Daoy (cell line): Measurements from ENCODE around the gene NOC4L. TPM values are rescaled to one million over a fixed set of nuclear protein-coding genes. Genes with fewer than 3 reads are reported as not detected.

ENCODE experiments used
- DNase-seq: peaks from one replicate; pipeline ENCODE4 v3.0.0-alpha.2; 2015; ENCODE audit warnings: low read depth
- total RNA-seq: library from RNA; depleted of rRNA; stranded (reverse); fragments of >200 nt; shearing (Covaris generic); gene quantifications from 2 replicates; pipeline ENCODE4 v1.2.3, GENCODE V29; 2014; rRNA removed

NOC4L gene
- total RNA-seq, 1 experiment from 2014 or later, result 14.2 TPM

- DNase-seq, result no peak
Observed at GRCh38 chr12:132197581-132198354, 53.5 kb downstream of the NOC4L start.

DNA sequence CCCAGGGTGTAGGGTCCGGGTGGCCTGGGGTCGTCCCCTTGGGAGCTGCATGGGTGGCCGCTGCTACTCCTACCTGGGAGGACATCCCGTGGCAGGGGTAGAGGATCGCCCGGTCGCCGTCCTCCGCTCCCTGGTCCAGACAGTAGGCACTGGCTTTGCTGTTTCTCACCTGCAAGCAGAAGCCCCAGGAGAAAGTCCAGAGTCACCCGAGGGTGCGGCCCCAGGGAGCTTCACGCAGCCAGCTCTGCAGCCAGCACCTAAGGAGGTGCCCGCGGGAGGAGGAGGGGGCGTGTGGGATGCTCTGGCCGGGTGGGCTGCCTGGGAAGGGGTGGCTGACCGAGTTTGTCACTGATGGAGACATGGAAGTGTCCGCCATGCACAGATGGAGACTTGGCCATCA lies 54.8 kb downstream of the NOC4L start:
- no peak for DNase-seq

- no peak for DNase-seq
Observed at GRCh38 chr12:132199526-132200319, 55.5 kb downstream of the NOC4L start.

GRCh38 chr12:132200800-132201199 lies 56.5 kb downstream of the NOC4L start:
- DNase-seq, result no peak

DNA sequence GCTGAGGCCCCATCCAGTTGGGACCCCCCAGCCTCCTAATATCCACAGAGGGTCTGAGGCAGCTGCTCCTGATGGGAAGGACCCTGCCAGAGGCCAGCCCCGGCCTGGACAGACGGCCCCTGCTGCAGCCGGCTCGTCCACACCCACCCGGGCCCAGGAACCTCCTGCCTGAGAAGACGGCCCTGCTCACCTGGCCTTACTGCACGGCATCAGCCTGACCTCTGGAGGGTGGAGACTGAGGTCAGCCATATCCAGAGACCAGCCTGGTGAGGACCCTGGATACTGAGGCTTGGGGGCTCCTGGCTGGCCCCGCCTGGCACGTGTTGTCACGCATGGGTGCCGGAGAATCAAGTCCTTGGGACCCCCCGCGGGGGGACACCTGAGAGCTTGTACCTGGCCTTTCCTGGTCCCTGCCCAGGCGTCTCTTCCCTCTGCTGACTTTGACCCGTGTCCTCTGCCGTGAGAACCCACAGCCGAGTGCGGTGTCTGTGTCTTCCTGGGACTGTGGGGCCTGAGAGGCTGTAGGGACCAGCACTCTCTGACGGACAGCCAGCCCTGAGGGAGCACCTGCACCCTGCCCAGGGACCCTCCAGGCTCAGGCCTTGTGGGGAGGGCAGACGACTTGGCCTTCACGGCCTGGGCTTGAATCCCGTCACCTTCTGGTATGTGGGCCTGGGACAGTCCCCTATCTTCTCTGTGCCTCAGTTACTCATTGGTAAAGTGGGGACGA lies 57.3 kb downstream of the NOC4L start:
- DNase-seq, result no peak

Other genes with a start within 250 kb of the NOC4L start
- gene ULK1, start 249.8 kb upstream of the NOC4L start, total RNA-seq, result 2.7 and 5.1 TPM in 2 replicates
- gene PUS1, start 215.2 kb upstream of the NOC4L start, total RNA-seq, result 43.8 and 53.5 TPM in 2 replicates
- gene EP400, start 194.5 kb upstream of the NOC4L start, total RNA-seq, result 3.5 and 4.2 TPM in 2 replicates
- gene DDX51, start 138 bp upstream of the NOC4L start, total RNA-seq, result 4.1 and 5.2 TPM in 2 replicates
- 0.29 TPM in 1 of 2 replicates, not detected in the other for gene GALNT9, start 185.1 kb downstream of the NOC4L start, total RNA-seq